ENCODE data around the gene ELF3.

DNA sequence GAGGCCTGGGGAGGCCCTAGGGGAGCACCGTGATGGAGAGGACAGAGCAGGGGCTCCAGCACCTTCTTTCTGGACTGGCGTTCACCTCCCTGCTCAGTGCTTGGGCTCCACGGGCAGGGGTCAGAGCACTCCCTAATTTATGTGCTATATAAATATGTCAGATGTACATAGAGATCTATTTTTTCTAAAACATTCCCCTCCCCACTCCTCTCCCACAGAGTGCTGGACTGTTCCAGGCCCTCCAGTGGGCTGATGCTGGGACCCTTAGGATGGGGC lies 5.2 kb downstream of the ELF3 start:
- TF ChIP-seq, protein P1, sequence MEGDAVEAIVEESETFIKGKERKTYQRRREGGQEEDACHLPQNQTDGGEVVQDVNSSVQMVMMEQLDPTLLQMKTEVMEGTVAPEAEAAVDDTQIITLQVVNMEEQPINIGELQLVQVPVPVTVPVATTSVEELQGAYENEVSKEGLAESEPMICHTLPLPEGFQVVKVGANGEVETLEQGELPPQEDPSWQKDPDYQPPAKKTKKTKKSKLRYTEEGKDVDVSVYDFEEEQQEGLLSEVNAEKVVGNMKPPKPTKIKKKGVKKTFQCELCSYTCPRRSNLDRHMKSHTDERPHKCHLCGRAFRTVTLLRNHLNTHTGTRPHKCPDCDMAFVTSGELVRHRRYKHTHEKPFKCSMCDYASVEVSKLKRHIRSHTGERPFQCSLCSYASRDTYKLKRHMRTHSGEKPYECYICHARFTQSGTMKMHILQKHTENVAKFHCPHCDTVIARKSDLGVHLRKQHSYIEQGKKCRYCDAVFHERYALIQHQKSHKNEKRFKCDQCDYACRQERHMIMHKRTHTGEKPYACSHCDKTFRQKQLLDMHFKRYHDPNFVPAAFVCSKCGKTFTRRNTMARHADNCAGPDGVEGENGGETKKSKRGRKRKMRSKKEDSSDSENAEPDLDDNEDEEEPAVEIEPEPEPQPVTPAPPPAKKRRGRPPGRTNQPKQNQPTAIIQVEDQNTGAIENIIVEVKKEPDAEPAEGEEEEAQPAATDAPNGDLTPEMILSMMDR (IDR thresholded peaks at IDR 0.05), result no peak
- TF ChIP-seq EP300 (IDR thresholded peaks at IDR 0.05), result no peak

Data from esophagus muscularis mucosa (tissue), 3 donors.